CD1c-positive myeloid dendritic cell (primary cell): ENCODE data around the gene AUNIP.
A peak's percentile ranks its signal among the peaks of the same experiment; 100 is the strongest.
"Not testable (repeated sequence)": the region's sequence is repeated elsewhere in the genome, so short reads cannot be mapped to it uniquely, and the experiment has no call there.

ENCODE experiments used
- DNase-seq: peaks from one replicate; pipeline ENCODE4 v3.0.0-alpha.2; 2016; ENCODE audit errors: extremely low spot score

The AUNIP gene

DNA sequence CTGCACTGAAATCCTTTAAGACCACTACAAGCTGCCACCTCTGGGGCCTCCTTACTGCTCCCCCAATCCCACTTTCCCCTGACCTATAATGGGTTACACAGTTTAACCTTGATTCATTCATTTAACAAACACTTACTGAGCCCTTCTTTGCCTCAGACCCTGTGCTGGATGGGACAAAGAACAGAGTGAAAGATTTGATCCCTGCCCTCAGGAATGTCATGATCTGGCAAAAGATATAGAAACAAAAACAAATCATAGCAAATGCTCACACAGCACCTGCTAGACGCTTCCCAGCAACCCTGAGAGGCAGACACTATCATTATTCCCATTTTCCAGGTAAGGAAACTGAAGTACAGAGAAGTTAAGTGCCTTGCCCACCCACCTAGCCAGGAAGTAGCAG is 7.0 kb upstream of the AUNIP start:
- no peak for DNase-seq

DNA sequence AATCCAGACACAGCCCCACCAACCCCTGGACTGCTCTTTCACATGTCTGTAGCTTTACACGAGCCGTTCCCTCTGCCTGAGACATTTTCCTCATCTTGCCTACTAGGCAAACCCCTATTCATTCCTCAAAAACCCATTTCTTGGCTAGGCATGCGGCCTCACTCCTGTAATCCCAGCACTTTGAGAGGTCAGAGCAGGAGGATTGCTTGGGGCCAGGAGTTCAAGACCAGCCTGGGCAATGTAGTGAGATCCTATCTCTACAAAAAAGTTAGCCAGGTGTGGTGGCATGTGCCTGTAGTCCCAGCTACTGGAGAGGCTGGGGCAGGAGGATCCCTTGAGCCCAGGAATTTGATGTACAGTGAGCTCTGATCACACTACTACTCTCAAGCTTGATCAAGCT is 5.2 kb upstream of the AUNIP start:
- DNase-seq: no peak

DNA sequence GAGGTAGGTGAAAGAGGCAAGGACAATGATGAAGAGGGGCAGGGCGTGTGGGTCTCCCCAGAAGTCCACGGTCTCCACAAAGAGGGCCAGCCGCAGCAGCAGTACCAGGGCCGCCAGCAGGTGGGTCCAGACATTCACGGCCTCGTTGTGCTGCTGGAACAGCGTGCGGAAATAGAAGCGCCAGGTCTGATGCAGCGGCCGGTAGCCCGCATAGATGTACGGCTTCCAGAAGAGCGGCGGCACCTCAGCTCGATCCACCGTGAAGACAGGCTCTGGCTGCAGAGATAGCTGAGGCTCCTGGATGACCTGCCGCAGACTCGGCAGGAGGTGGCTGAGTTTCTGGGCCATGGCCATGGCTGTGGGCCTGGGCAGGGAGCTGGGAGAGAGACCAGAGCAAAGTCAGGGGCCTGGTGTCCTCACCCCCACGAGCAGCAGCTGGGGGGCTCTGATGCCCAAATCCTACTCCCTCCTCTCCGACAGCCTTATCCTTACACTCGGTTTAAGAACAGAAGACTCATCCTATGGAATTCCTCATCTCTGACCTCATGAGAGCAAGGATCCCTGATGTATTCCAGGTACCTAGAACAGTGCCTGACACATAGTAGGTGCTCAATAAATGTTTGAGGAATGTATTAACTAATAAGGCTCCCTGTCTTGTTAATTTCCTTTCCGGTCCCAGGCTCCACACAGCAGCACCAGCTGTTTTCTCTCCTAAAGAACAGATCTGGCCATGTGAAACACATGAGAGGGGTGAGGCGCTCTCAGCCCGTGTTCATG is 4.4 kb upstream of the AUNIP start:
- no peak for DNase-seq

DNA sequence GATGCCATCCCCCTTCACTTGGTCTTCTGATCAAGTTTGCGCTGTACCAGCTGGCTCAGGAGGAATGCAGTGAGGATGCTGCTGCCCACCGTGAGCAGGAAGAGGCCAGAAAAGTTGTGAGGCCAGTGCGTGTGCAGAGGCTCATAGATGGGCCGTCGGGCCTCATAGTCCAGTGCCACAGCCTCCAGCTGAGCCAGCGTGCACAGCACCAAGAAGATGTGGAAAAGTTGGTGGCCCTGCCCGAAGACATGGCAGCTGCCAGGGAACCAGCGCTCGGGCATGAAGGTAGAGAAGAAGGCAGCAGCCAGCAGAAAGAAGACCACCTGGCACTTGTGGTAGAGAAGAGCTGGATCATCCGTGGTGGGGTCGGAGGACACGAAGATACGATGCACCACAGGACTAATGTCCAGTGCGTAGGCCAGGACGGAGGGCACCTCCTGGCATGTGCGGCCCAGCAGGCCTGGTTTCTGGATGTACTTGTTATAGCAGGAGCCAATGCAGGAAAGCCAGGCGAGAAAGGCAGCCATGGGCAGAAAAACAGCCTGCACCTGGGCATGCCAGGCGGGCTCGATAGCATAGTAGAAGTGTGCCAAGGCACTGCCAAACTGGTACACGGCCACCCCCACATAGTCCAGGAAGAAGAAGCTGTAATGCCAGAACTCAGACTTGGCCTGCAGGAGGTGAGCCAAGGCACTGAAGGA is 3.7 kb upstream of the AUNIP start:
- DNase-seq: no peak

DNA sequence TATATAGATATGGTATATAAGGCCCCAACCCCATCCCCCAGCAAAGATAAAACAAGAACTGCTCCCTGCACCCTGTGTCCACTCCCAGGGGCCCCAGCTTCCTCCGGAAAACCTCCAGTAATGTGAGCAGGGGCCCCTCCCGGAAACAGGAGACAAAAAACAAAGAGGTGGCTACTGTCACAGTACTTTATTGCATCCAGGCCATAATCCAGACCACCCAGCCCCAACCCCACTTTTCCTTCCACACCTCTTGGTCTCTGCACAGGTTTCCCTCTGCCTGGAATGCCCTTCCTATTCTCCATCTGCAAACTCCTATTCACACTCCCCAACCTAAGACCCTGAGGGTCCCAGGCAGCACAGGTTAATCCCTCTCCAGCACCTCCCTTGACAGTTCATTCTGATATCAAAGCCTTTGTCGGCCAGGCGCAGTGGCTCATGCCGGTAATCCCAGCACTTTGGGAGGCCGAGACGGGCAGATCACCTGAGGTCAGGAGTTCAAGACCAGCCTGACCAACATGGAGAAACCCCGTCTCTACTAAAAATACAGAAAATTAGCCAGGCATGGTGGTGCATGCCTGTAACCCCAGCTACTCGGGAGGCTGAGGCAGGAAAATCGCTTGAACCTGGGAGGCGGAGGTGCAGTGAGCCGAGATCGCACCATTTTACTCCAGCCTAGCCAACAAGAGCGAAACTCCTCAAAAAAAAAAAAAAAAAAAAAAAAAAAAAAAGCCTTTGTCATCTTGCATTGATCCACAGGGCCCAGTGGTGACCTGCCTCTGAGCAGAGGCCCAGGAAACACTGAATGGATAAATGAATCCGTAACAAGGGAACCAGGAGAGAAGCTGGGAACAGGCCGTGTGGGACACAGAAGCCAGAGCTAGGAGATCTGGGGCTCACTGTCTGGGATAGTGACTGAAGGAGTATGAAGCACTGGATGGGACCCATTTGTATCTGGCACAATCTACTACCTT is 2.3 kb upstream of the AUNIP start:
- peak; percentile 21 for DNase-seq

DNA sequence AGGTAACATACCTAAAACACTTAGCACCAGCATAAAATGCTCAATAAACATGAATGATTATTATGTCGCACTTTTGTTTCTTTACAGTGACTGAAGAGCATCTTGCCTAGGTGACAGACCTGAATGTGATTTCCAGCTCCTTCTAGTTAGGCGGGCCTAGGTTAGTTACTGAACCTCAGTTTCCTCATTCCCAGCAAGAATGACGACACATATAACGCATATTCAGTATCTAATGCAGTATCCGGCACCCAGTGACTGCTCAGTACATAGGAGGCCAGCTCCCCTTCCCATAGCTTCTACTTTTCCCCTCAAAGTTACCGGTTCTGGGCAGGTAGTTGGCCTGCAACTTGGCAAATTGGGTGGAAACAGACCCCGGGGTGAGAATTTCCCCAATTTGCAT is 763 bp downstream of the AUNIP start:
- DNase-seq: no peak

DNA sequence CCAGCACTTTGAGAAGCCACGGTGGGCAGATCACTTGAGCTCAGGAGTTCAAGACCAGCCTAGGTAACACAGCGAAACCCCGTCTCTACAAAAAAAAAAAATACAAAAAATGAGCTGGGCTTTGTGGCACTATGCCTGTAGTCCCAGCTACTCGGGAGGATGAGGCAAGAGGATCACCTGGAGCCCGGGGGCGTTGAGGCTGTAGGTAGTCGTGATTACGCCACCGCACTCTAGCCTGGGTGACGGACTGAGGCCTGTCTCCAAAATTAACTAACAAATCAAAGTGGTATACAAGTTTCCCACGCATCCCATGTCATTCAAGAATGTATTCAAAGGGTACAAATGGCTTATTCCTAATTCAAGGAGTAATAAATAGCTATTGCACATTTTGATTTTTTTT is 2.4 kb downstream of the AUNIP start:
- DNase-seq: no peak

DNA sequence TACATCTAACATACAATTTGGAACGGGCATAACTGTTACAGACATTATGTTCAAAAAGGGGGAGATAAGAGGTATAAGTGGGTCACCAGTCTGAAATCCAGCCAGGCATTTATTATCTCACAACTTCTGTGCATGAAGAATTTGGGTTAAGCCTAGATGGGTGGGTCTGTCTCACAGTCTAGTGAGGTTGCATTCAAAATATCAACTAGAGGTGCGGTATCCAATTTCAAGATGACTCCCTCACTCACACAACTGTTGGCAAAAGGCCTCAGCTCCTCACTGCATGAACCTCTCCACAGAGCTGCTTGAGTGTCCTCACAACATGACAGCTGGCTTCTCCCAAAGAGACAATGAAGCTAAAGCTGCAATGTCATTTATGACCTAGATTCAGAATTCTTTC is 4.7 kb downstream of the AUNIP start:
- no peak for DNase-seq

DNA sequence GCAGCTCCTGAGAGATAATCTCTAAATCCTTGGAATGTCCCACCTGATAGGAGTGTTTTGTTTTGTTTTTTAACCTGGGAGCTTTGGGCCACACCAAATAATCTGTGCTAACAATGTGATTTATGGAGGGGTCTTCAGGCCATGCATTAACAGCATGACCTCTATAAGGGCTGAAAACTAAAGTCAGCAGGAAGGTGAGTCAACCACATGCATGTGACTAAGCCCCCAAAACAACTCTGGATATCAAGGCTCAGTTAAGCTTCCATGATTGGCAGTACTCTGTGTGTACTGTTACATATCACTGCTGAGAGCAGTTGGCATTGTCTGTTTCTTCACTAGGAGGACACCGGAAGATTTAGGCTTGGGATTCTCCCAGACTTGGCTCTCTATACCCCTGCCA is 10.7 kb downstream of the AUNIP start:
- DNase-seq: no peak

DNA sequence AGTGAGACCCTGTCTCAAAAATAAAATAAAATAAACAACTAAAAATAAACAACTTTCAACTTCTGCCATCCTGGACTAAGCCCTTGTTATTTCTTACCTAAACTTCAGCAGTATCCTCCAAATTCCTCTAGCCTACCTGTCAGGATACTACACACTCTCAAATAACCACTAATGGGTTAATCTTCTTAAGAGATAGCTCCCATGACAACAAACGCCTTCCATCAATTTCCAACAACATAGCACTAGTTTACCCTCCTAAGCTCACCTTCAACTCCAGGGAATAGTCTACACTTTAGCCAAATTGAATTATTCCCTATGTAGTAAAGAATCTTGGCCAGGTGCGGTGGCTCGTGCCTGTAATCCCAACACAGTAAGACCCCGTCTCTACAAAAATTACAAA is 11.3 kb downstream of the AUNIP start:
- no peak for DNase-seq

DNA sequence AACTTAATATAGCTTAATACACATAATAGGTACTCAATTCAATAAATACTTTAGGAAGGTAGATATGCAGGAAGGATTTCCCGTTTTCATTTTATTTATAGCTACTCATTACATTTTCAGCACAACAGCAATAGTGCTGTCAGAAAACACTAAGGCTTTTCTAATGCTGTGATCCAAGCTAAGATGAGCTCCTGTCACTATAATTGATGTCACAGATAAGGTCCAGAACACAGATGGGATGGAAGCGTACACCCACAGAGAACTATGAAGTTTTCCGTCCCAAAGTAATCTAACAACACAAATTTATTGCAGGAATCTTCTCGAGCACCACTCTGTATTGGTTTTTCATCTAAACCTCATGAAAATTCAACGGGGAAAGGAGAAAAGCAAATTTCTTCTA is 13.6 kb downstream of the AUNIP start:
- DNase-seq: no peak

DNA sequence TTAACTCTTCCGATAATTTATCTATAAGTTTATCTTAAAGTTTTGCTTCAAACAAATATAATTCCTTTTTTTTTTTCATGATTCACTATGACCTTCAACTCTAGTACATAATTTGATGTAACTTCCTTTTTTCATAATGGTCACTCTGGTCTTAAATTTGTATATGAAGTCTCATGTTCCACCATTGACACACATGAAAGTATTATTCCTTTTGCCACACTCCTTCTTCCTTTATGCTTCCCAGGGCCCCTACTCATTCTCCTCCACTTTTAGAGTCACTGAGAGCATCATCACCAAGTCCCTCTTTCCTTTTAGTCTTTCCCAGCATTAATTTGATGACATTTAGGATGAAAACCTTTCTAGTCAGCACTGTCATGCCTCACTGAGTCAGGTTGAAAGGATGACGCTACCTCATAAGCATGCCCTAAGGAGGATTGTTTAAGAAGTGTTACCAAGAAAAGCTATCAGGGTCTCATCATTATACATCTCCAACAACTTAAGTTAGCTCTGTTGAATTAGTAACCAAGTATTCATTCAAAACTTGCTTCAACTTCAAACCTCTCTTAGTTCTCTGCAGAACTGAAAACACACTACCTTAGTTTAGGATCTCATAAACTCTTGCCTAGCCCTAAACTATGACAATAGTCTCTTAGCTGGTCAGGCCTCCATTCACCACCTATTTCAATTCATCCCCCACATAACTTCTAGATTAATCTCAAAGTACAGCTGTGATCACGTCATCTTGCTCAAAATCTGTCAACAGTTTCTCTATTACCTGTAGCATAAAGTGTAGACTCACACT is 14.5 kb downstream of the AUNIP start:
- DNase-seq: peak; percentile 22

DNA sequence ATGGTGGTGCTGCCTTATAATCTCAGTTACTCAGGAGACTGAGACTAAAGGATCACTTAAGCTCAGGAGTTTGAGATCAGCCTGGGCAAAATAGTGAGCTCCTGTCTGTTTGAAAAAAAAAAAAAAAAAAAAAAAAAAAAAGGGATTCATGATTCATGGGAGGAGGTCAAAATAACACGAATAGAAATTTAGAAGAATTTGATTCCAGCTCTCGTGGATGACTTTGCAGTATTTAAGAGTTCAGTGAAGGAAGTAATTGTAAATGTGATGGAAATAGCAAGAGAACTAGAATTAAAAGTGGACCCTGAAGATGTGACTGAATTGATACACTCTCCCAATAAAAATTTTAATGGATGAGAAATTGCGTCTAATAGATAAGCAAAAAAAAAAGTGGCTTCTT is 15.8 kb downstream of the AUNIP start:
- DNase-seq: no peak

DNA sequence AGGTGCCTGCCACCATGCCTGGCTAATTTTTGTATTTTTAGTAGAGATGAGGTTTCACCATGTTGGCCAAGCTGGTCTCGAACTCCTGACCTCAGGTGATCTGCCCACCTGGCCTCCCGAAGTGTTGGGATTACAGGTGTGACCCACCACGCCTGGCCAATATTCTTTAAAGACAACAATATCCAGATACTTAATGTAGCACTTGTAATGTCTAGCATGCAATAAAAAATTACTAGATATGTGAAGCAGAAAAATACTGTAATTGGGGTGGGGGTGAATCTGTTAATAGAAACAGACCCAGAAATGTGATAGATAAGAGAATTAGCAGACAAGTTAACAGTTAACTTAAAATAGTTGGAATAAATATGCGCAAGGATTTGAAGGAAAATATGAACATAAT is 19.4 kb downstream of the AUNIP start:
- not testable (repeated sequence) for DNase-seq

DNA sequence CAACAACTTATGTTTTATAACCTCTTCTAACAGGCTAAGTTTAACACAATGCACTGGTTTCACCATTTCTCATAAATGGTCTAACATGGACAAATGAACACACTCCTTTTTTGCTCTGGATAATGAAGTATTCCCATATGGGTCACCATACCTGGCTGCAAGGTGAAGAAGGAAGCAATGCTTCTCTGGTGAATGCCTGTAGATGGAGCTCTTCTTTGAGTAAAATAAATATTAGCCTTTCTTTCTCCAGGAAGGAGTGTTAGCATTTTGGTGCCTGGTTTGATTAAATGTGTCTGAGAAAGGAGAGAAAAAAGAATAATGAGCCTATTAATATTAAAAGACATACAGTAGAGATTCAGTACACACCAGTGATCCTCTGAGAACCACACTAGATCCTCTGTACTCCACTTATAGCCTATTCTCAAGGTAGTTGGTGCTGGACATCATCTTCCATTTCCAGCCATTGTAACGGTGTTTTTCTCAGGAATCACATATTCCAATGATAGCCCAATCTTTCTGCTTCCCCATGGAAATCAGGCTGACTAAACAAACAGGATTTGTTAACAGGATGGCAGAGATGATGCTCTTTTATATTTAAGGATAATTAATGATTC is 21.9 kb downstream of the AUNIP start:
- DNase-seq: no peak

DNA sequence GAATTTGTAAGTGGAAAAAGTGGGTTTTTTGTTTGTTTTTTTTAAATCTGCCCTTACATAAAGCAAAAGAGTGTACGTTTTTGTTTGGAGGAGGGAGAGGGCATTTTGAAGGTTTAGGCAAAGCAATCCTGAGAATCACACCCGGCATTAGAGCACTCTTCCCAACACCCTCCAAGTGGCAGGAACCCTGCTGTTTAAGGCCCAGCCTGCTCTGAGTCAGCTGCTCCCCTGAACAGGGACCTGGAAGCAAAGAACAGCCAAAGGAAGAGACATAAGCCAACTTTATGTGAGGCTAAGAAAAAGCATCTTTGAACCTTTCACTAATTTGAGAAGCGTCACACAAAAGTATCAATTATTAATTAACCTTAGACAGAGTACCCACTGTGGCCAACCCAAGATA is 22.6 kb downstream of the AUNIP start:
- DNase-seq: no peak

DNA sequence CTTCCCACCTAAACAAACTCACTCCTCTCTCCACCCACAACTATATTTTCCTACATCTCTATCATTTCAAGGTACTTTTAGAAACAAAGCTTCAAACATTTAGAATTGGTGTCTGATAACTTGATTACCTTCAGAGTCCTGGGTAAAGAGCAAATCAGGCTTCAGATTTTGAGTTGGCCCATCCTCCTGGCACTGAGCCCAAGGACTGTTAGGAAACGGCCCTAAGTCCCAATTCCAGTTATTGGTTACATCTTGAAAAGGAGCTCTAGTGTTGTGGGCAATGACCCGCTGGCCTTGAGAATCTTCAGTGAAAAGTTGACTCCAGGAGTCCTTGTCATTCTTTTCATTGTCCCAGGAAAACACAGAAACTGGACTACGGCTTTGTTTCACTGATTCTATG is 24.4 kb downstream of the AUNIP start:
- DNase-seq: no peak

DNA sequence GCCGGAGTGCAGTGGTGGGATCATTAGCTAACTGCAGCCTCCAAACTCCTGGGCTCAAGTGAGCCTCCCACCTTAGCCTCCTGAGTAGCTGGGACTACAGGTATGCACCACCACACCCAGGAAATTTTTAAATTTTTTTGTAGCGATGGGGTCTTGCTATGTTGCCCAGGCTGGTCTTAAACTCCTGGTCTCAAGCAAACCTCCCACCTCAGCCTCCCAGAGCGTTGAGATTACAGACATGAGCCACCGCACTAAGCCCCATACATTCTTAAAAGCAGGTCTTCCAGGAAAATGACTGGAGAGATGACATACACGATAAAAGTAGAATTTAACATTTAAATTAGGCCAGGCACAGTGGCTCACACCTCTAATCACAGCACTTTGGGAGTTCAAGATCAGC is 26.1 kb downstream of the AUNIP start:
- no peak for DNase-seq

DNA sequence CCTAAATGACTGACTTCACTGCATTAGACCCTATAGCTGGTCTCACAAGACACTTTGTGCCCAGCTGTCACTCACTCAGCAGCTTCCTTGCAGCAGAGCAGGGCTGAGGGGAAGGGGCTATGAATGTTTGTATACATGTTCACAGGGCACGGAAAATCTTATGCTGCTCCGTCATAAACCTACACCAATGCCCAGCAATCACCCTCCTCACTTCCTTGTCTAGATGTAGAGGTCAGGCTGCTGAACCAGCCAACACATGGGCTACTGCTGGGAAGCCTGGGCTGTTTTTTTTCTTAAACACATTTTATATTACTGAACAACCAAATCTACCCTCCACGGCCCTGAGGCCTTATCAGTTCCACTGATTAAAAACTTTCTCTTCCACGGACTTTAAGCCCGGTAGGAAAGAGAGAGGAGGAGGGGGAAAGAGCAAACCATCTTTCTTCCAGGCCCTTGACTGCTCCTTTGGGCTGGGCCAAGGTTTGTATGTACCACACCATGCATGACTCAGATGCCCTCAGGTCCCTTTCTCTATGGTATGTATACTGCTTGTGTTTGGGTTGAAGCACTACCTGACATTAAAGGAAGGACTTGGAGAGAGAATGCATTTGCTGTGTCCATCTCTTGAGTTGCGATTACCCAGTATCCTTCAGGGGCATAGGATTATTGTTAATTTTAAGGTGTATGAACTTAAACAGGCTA is 26.8 kb downstream of the AUNIP start:
- DNase-seq: no peak

DNA sequence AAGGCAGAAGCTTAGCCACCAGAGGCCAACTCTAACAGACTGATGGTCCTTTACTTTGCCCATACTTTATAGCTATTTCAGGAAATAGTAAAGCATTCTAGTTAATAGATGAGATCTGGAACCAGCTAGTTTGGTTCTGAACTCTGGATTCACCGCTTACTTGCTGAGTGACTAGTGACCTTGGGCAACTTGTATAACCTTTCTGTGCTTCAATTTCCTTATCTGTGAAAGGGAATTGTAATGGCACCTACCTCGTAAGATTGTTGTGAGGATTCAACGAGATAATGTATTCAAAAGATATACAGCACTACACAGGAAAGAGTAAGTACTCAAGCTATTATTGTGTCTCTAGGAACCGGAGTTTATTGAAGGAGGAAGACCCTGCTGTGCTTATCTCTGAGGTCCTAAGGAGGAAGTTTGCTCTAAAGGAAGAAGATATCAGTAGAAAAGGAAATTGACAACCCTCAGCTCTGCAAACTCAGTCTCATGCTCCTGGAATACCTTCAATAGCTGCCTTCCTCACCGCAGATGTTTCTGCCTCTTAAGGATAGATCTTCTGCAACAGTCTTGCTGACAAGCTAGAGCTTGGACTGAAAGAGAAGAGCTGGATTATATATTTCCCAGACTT is 27.6 kb downstream of the AUNIP start:
- DNase-seq: no peak
